Testis (tissue), 3 donors: ENCODE measurements around the gene NCCRP1. TPM values are rescaled to one million over a fixed set of nuclear protein-coding genes. Genes with fewer than 3 reads are reported as not detected.

ENCODE experiments used
- DNase-seq: peaks from one replicate; pipeline ENCODE4 v3.0.0-alpha.2; 2019
- H3K27ac ChIP-seq, 2 donors: fragments of 200-600 bp; sonication (generic); one replicate each; pipeline ENCODE4 v1.5.1; 2019
- H3K27me3 ChIP-seq: fragments of 200-600 bp; sonication (generic); one replicate; pipeline ENCODE4 v1.5.1; 2019
- H3K36me3 ChIP-seq: fragments of 200-600 bp; sonication (generic); one replicate; pipeline ENCODE4 v1.5.1; 2017; ENCODE audit warnings: low read depth; ENCODE audit errors: missing control alignments
- H3K4me1 ChIP-seq: fragments of 200-600 bp; sonication (generic); one replicate; pipeline ENCODE4 v1.5.1; 2019
- H3K4me3 ChIP-seq, 2 donors: fragments of 200-600 bp; sonication (generic); one replicate each; pipeline ENCODE4 v1.5.1; 2017 to 2019
- H3K9me3 ChIP-seq: fragments of 200-600 bp; sonication (generic); one replicate; pipeline ENCODE4 v1.5.1; 2017
- CTCF ChIP-seq, 3 experiments: fragments of 450-650 bp in 2 of 3; fragments of 200-600 bp in 1 of 3; sonication (generic) in 1 of 3; IDR thresholded peaks; one replicate each; pipeline ENCODE4 v1.5.1; 2016 to 2019; ENCODE audit warnings: antibody characterized with exemption in 3 of 3, mild to moderate bottlenecking in 2 of 3, moderate library complexity in 1 of 3
- POLR2A ChIP-seq: fragments of 450-650 bp; IDR thresholded peaks from one replicate; pipeline ENCODE4 v1.6.1; 2017; ENCODE audit warnings: antibody characterized with exemption, mild to moderate bottlenecking, moderate library complexity
- WGBS, 2 donors: methylation state at CpG; one replicate each; pipeline ENCODE4 v1.1.5; 2018; 5-methylcytosine and 5-hydroxymethylcytosine counted together
- intact Hi-C: fragments of 100-400 bp; cut with DNase I; formaldehyde crosslinking; loops from one replicate; pipeline ENCODE4 v1.15.1; 2023; ENCODE audit warnings: low total_unique reads
- polyA plus RNA-seq: library from polyadenylated mRNA; stranded (reverse); fragments of 350-450 nt; fragmentation: Illumina TruSeq; extraction: RNeasy Lipid Tissue Mini Kit (QIAGEN cat#74804); gene quantifications from one replicate; pipeline ENCODE4 v1.2.3, GENCODE V29; 2014; ENCODE audit warnings: low read depth, low replicate concordance; ENCODE audit not compliant: insufficient read depth
- total RNA-seq, 2 donors: library from RNA; depleted of rRNA; stranded (reverse); fragments of >200 nt; gene quantifications; one replicate each; pipeline ENCODE4 v1.2.3, GENCODE V29; 2016

The NCCRP1 gene
- total and polyA plus RNA-seq, 3 donors from 2014 or later, result 0.73 to 1.3 (median 1.1) TPM

GRCh38 chr19:39223703-39224279 lies 27.0 kb downstream of the NCCRP1 start:
- intact Hi-C loops, result no loop called here

GRCh38 chr19:39224910-39225309 lies 28.1 kb downstream of the NCCRP1 start:
- Histone ChIP-seq H3K9me3 (no peaks in the 10 kb centered on the region), H3K4me3 (no peak overlapping the region), H3K36me3 (no peaks in the 10 kb centered on the region), H3K4me1 (no peaks in the 10 kb centered on the region), H3K27ac (no peak overlapping the region), H3K27me3 (no peaks in the 10 kb centered on the region)
- no peak for TF ChIP-seq CTCF (IDR thresholded peaks at IDR 0.05)
- no peak for TF ChIP-seq POLR2A
- DNase-seq, result no peak
- intact Hi-C loops, result no loop called here
- 37 to 40% methylated on average over 3 of the region's 3 CpGs for WGBS, 2 donors

More at GRCh38 chr19:39223703-39224279, 27.0 kb downstream of the NCCRP1 start:
- no peaks in the 10 kb centered on the region for H3K36me3 ChIP-seq
- TF ChIP-seq POLR2A, result no peak
- TF ChIP-seq CTCF (IDR thresholded peaks at IDR 0.05), result no peak
- DNase-seq, result no peak
- H3K9me3 ChIP-seq, result no peaks in the 10 kb centered on the region
- H3K4me3 ChIP-seq, result no peak overlapping the region
- 42 to 43% methylated on average over 4 of the region's 4 CpGs for WGBS, 2 donors
- no peaks in the 10 kb centered on the region for H3K4me1 ChIP-seq
- no peak overlapping the region for H3K27ac ChIP-seq
- no peaks in the 10 kb centered on the region for H3K27me3 ChIP-seq

GRCh38 chr19:39230096-39230764 lies 33.5 kb downstream of the NCCRP1 start:
- Histone ChIP-seq H3K27me3 (no peaks in the 10 kb centered on the region), H3K4me1 (no peaks in the 10 kb centered on the region), H3K9me3 (no peaks in the 10 kb centered on the region), H3K36me3 (no peaks in the 10 kb centered on the region), H3K27ac (no peak overlapping the region), H3K4me3 (no peak overlapping the region)
- TF ChIP-seq CTCF (IDR thresholded peaks at IDR 0.05) (no peak), POLR2A (no peak)
- intact Hi-C loops, result no loop called here
- 90% methylated on average over 2 of the region's 2 CpGs for WGBS, 2 donors
- DNase-seq, result no peak

- H3K27ac ChIP-seq, result no peak overlapping the region
- H3K4me1 ChIP-seq, result no peaks in the 10 kb centered on the region
- 95 to 98% methylated on average over 5 of the region's 5 CpGs for WGBS, 2 donors
- intact Hi-C loops, result no loop called here
- no peak for DNase-seq
- no peaks in the 10 kb centered on the region for H3K36me3 ChIP-seq
- no peaks in the 10 kb centered on the region for H3K9me3 ChIP-seq
- no peak overlapping the region for H3K4me3 ChIP-seq
- no peaks in the 10 kb centered on the region for H3K27me3 ChIP-seq
- TF ChIP-seq CTCF (IDR thresholded peaks at IDR 0.05), result no peak
- TF ChIP-seq POLR2A, result no peak
Observed at GRCh38 chr19:39232708-39233107, 35.9 kb downstream of the NCCRP1 start.

GRCh38 chr19:39236527-39236926 lies 39.8 kb downstream of the NCCRP1 start:
- Histone ChIP-seq H3K4me1 (no peaks in the 10 kb centered on the region), H3K27ac (no peak overlapping the region), H3K4me3 (no peak overlapping the region), H3K36me3 (no peaks in the 10 kb centered on the region), H3K9me3 (no peaks in the 10 kb centered on the region), H3K27me3 (no peaks in the 10 kb centered on the region)
- no peak for DNase-seq
- WGBS, 2 donors, result 76 to 77% methylated on average over 10 to 11 of the region's 12 CpGs
- intact Hi-C loops, result no loop called here
- TF ChIP-seq CTCF (IDR thresholded peaks at IDR 0.05), result no peak
- TF ChIP-seq POLR2A, result no peak
